Endometrium (tissue), 2 donors: ENCODE data around the gene HSP90AB1.

Source experiments
- FAIRE-seq: peaks from 2 replicates; lab custom pipeline; 2012; peaks lifted over from hg19 to GRCh38; lab: Jason Lieb, UNC
- donor health status: control.
- donor health status: control.

HSP90AB1 gene

DNA sequence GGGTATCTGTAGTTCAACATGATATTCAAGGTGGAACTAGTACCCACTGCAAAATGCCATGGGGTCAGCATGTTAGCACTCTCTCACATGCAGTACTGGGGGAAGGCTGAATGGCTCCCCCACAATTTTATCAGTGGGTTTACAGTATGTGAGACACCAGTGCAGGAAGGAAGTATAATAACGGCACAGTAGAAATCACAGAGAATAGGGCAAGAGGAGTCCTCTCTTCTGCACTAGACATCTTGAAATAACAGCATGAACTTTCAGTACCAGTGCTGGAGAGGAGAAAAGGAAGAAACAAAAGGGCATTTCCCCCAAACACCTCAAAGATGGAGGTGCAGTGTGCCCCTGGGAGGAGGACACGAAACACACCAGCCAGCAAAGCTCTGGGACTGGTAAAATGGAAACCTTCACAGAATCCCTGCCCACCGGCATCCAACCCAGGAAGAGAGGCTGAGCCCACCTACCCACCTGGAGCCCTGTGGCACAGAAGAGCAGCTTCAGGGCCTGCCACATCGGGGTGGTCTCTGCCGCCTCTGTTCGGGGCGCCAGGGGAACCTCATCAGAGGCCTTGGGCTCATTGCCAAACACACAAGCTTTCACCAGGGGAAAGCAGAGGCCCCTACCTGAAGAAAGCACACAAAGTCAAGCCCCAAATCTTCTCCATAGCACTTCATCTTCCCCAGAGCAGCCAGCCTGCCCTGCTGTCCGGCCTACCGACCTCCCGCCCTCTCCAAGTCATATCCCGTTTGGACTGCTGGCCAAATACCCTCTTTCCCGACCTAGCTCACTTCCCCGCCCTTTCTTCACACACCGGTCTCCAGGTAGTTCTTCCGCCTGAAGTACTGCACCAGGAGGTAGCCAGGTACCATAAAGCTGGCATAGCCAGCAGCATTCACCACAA is 9.2 kb downstream of the HSP90AB1 start:
- no peak for FAIRE-seq

- no peak for FAIRE-seq
Measured at GRCh38 chr6:44256775-44257024, 9.8 kb downstream of the HSP90AB1 start.

DNA sequence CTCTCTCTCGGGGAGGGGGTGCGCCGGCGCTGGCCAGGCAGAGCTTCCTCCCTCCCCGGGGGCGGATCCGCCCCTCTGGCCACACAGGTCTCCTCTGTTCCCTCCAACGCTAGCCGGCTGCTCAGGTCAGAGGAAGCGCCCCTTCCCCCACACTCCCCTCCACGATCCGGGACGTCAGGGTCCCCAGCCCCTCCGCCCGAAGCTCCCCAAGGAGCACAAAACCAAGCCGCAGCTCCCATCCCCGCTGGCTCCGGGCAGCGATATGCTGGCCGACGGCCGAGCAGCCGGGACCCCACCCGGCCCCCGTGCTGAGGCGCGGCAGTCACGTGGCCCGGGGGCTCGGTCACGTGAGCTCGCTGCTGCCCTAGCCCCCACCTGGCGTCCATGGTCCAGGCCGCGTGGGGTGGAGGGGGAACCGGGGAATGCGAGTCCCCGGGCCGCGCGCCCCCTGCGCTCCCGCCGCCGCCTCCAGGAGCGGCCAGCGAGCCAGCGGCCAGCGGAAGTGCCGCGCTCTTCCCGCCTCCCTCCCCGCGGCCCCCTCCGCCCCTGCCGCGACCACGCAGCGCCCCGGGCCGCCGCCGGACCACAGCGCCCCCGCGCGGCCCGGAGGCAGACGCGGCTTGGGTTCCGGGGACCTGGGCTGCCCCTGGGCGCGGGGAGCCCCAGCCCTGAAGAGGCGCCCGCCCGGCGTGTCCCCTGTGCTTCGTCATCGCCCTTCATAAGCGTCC is 10.3 kb downstream of the HSP90AB1 start, which contains the start of gene SLC35B2:
Gene SLC35B2, minus strand, starts transcription at position 504 of the 728 bp plus-strand sequence. Its CDS starts 118 bp downstream, at position 386.
- no peak for FAIRE-seq

DNA sequence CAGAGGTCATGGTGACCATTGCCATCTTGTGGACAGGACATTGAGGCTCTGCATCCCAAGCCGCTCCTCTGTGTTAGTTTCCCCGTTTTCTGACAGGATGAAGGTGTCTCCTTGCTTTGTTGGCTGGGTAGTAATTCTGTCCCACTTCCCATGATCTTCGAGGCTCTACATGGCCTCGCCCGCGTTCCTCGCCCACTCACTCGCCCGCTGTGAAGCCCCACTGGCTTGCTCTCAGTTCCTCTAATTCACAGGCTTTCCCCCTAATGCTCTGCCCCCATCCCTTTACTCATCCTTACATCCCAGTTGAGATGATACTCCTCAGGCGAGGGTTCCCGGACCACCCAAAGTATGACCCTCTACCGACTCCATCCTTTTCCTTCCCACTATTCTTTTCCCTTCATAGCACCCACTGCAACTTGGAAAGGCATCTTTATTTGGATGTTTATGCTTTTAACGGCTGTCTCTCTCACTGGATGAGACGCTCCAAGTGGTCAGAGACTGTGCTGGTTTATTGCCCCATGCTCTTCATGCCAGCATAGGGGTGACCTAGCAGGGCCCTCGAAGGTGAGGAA is 10.9 kb downstream of the HSP90AB1 start:
- no peak for FAIRE-seq

GRCh38 chr6:44258325-44258863 is 11.5 kb downstream of the HSP90AB1 start:
- FAIRE-seq, result no peak

DNA sequence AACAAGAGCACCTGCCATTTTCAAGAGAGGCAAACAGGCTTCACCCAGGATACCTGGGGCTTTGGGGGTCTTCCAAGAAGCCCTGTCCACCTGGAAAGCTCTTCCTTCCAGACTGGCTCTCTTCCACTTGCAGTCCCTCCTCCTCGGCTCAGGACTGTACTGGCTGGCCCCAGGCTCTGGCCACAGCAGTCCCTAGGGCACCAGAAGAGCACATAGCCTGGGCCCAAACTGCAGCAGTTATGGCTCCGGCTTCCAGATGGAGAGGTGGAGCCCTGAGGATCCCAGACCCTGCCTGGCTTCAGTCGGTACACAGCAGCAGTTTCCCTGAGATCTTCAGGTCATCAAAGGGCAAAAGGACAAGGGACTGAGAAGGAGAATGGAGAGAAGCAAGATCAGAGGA is 12.0 kb downstream of the HSP90AB1 start:
- FAIRE-seq, result no peak

DNA sequence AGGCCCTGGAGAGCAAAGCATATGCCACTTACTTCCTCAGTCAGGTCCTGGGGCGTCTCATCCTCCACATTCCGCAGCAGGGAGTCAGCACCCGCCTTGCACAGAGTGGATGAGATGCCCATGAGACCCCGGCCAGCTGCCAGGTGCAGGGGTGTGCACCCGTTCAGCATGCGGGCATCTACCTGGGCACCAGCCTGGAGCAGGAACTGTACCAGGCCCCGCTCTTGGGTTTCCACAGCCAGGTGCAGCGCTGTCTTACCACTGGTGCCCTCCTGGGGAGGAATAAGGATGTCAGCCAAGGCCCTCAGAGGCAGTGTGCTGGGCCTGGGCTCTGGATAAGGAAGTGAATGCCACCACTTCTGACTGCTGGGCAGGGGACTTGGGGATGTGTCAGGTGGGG is 13.1 kb downstream of the HSP90AB1 start:
- FAIRE-seq, result no peak

- no peak for FAIRE-seq
Measured at GRCh38 chr6:44260451-44261297, 13.8 kb downstream of the HSP90AB1 start.

GRCh38 chr6:44261581-44261980 is 14.7 kb downstream of the HSP90AB1 start:
- FAIRE-seq, result no peak

DNA sequence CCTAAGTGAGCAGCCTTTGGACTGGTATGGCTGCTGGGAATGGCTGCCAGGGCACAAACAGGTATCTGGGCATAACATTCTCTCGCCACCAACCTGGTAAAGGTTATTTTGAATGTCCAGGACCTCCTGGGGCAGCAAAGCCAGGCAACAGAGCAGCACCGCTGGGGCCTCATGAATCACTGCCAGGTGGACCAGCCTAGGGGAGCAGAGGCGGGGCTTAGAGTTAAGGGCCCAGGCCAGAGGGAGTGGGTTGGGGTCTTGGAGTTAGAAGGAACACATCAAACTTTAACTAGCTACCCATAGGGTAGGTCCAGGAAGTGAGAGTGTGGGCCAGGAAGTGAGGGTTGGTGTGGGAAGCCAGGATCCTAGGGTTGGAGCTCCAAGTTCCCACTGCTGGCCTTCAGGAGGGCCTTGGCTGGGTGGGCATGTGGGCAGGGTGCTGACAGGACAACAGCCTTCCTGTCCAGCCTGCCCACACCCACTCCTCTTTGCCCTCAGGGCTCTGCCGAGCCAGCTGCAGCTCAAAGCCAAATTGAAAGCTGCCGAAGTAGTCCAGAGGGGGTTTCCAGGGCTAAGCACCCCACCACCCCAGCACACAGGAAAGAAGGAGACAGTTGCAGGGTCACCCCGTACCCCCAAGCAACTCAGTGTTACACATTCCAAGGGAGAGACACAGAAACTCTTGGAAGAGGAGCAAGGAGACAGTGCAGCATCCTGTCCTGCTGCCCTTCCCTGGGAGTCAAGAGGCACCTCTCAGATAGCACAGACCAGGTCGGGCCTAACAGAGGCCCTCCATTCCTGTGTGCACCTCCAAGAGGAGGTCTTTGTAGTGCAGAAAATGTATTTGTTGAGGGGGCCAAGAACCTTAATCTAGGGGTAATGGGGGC is 15.8 kb downstream of the HSP90AB1 start:
- FAIRE-seq, result no peak

DNA sequence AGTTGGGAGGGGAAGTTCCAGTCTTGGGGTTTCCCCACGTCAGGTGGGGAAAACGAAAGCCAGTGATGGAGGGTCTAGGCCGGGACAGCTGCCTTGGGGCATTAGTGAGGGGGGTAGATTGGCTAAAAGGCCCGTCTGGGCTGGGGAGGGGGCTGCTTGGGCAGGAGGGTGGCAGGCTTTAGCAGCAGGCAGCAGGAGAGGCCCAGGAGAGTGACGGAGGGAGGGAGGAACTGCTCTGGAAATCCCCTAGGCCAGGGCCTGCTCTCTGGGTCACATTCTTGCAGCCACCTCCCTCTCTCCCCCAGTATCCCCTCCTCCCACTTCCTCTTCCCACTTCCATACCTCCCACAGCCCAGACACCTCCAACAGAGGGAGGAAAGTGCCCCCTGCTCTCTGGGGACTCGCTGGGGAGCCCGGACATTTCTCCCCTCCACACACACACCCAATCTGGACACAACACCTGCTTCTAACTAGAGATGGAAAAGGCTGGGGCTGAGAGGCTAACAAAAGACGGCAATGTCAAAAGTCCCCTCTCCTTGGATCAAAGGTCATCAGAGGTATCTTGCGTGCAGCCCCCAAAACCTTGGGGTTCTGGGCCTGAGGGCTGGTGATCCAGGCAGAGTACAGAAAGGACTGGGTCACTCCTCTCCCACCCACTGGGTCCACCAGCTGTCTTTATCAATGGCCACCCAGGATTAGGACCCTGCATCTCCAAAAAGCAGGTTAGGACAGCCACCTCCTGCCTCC is 16.6 kb downstream of the HSP90AB1 start:
- FAIRE-seq, result no peak

- no peak for FAIRE-seq
Measured at GRCh38 chr6:44264154-44265006, 17.5 kb downstream of the HSP90AB1 start.

DNA sequence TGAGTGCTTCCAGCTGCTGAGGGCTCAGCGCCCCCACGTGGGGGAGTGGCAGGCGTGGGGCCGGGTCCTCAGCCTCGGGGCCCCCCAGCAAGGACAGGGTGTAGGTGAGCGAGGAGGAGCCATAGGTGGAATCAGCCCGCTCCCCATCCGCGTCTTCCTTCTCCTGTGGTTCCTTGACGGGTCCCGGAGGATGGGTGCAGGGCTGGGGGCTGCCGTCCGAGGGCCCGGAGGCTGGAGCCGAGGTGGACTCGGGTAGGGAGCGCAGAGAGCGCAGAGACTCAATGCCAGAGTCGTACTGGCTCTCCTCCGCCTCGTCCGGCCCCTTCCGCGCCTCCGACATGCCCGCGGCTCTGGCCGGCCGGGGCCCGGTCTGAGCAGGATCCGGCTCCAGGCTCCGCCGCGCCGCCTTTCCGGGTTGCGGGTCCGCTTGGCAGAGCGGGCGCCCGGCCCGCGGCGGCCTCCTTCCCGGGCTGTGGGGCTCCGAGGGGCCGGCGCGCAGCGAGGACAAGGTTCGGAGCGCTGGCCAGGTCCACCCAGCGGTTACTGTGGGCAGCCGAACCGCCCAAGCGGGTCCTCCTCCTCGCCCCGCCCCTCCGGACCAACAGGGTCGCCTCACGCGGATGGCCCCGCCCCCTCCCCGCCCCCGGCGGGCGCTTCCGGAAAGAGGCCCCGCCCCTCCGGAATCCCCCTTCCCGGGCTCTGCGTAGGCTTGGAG is 18.3 kb downstream of the HSP90AB1 start, which contains the start of gene NFKBIE:
Gene NFKBIE, minus strand, starts transcription at position 545 of the 715 bp plus-strand sequence. Its CDS starts 205 bp downstream, at position 340.
- no peak for FAIRE-seq

DNA sequence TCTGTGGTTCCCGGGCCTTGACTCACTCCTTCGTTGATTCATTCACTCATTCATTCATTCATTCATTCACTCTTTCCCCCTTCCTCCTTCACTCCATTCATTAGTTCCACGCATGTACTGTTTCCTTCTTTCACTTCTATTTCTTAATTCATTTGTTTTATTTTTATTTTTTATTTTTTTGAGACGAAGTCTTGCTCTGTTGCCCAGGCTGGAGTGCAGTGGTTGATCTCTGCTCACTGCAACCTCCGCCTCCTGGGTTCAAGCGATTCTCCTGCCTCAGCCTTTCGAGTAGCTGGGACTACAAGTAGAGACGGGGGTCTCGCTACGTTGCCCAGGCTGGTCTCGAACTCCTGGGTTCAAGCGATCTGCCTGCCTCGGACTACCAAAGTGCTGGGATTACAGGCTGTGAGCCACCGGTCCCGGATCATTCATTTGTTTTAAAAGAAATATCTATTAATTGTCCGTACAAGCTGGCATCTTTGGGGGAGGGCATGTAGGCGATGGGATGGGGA is 18.9 kb downstream of the HSP90AB1 start:
- no peak for FAIRE-seq

DNA sequence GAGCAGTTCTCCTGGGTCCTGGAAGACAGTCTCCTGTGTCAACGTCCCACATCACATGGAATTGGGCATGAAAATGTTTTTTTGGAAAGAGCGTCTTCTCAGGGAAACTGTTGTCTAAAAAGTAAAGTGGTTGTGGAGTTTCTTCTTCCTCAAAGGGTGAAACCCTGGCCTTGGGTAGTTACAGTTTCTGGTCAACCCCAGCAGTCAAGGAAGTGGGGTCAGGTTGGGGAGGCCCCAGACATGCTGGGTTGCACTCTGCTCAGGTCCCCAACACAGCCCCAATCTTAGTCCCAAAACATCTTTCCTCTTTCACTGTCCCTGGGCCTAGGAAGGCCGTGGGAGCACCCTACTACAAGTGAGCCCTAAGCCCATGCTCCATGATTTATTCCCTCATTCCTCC is 19.4 kb downstream of the HSP90AB1 start:
- FAIRE-seq, result no peak

DNA sequence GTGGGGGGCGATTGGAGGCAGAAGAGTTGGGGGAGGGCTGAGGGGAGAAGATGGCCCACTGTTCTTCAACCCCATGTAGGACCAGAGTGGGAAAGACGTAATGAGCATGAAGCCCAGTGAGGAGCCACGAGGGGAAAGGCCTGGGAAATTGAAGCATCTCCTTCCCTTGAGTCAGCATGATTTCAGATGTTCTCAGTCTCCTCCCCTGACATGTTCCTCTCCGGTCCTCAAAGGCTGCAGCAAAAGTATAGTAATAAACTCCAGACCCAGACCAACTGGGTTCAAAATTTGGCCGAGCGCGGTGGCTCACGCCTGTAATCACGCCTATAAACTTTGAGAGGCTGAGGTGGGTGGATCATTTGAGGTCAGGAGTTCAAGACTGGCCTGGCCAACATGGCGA is 20.4 kb downstream of the HSP90AB1 start:
- no peak for FAIRE-seq

DNA sequence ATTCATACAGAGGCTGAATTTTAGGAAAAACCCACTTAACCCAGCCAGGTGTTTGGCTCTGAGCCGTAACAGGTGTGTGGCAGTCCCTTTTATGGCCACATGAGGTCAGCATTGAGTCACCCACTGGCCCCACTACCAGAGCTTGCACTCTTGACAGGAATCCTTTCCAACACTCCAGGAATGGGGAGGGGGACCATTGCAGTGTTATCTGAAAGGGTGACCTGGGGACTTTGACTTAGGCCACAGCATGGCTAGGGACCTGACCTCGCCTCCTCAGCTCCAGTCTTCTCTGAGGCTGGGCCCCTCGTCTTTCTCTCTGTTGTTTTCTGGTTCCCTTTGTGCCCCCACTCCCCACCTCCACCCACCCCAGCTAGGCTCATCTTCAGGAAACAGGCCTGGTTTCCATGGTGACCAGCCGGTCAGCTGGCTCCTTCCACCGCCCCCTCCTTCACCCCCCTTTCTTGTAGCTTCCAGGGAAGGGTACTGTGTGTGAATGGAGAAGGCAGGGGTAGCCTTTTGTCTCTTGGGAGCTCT is 21.3 kb downstream of the HSP90AB1 start:
- FAIRE-seq, result no peak
